Natural killer cell (primary cell): ENCODE data around the gene CTAG2. TPM values are rescaled to one million over a fixed set of nuclear protein-coding genes. Genes with fewer than 3 reads are reported as not detected.
A peak's percentile ranks its signal among the peaks of the same experiment; 100 is the strongest.
"Not testable (repeated sequence)": the region's sequence is repeated elsewhere in the genome, so short reads cannot be mapped to it uniquely, and the experiment has no call there.

Source experiments
- ATAC-seq, 3 donors: fragments of 150-1000 bp in 2 of 3; fragments of 200-7000 bp in 1 of 3; cut with Tn5 transposase; 1 replicate in 1 of 3; 2 replicates in 2 of 3; pipeline ENCODE4 v1.10.0; 2021; ENCODE audit warnings: mild to moderate bottlenecking in 2 of 3, moderate library complexity in 2 of 3
- DNase-seq, 2 donors: peaks; one replicate each; pipeline versions ENCODE4 v3.0.0 to v3.0.0-alpha.2; 2013 to 2021; ENCODE audit warnings: mixed read lengths in 1 of 2
- H3K27ac ChIP-seq: one replicate; pipeline ENCODE4 v1.5.1; 2013; ENCODE audit warnings: mild to moderate bottlenecking, low read length
- H3K27me3 ChIP-seq: one replicate; pipeline ENCODE4 v1.6.1; 2013; ENCODE audit warnings: low read length; ENCODE audit not compliant: control insufficient read depth, insufficient read depth
- H3K36me3 ChIP-seq: one replicate; pipeline ENCODE4 v1.6.1; 2013; ENCODE audit warnings: low read length; ENCODE audit not compliant: control insufficient read depth, insufficient read depth
- H3K4me1 ChIP-seq: one replicate; pipeline ENCODE4 v1.6.1; 2013; ENCODE audit warnings: low read length; ENCODE audit not compliant: control insufficient read depth, insufficient read depth
- H3K4me3 ChIP-seq: one replicate; pipeline ENCODE4 v1.5.1; 2013; ENCODE audit warnings: low read length
- H3K9me3 ChIP-seq: one replicate; pipeline ENCODE4 v1.6.1; 2013; ENCODE audit warnings: low read length; ENCODE audit not compliant: control insufficient read depth, insufficient read depth
- H3K27ac Mint-ChIP-seq, 2 donors: one replicate each; pipeline ENCODE4 v1.8.0; 2022; ENCODE audit warnings: mild to moderate bottlenecking in 2 of 2, mixed read lengths in 2 of 2, moderate library complexity in 1 of 2
- H3K27me3 Mint-ChIP-seq, 2 donors: one replicate each; pipeline ENCODE4 v1.8.0; 2022; ENCODE audit warnings: low read depth in 2 of 2, mixed read lengths in 2 of 2
- H3K36me3 Mint-ChIP-seq: one replicate; pipeline ENCODE4 v1.8.0; 2022; ENCODE audit warnings: mixed read lengths
- H3K4me1 Mint-ChIP-seq, 2 donors: one replicate each; pipeline ENCODE4 v1.8.0; 2022; ENCODE audit warnings: mixed read lengths in 2 of 2
- H3K4me3 Mint-ChIP-seq: one replicate; pipeline ENCODE4 v1.8.0; 2022; ENCODE audit warnings: mild to moderate bottlenecking, moderate library complexity, mixed read lengths
- H3K9me3 Mint-ChIP-seq, 2 donors: one replicate each; pipeline ENCODE4 v1.8.0; 2022; ENCODE audit warnings: mixed read lengths in 2 of 2
- CTCF ChIP-seq: fragments of 200-600 bp; IDR thresholded peaks from one replicate; pipeline ENCODE4 v1.8.0; 2022; ENCODE audit warnings: antibody characterized with exemption
- WGBS: methylation state at CpG from one replicate; pipeline ENCODE4 v1.1.7; 2013; ENCODE audit warnings: missing lambda C conversion rate; ENCODE audit not compliant: insufficient coverage; 5-methylcytosine and 5-hydroxymethylcytosine counted together
- intact Hi-C: fragments of 100-400 bp; cut with micrococcal nuclease; formaldehyde crosslinking; loops from one replicate; pipeline ENCODE4 v1.14.2; 2022
- total RNA-seq, 4 donors: library from RNA; stranded (reverse); fragments of 120-200 nt in 1 of 4; gene quantifications; one replicate each; pipeline versions ENCODE4 v1.2.3 to v1.2.4, GENCODE V29; 2013 to 2022

The CTAG2 gene
- total RNA-seq, 3 donors from 2014 or later (not counting 1 experiment from before 2014, with no cell fraction given): not detected

GRCh38 chrX:154693394-154693793 lies 40.0 kb upstream of the CTAG2 start:
- H3K9me3 ChIP-seq: no peaks in the 10 kb centered on the region
- no peaks in the 10 kb centered on the region for H3K27me3 ChIP-seq
- peaks cover 39% of the 10 kb centered on the region for H3K36me3 ChIP-seq
- no peak for TF ChIP-seq CTCF
- H3K4me3 Mint-ChIP-seq: no peak overlapping the region
- H3K9me3 Mint-ChIP-seq: no peaks in the 10 kb centered on the region
- ATAC-seq: no peak
- no peak overlapping the region for H3K27ac ChIP-seq
- no peak overlapping the region for H3K4me3 ChIP-seq
- peaks cover 12% of the 10 kb centered on the region for H3K36me3 Mint-ChIP-seq
- peak overlapping the region; percentile 51 to 64 for H3K27ac Mint-ChIP-seq
- intact Hi-C loops: no loop called here
- 88% methylated on average over 1 of the region's 3 CpGs for WGBS
- H3K4me1 Mint-ChIP-seq: peaks cover 5% of the 10 kb centered on the region in 2 donors
- DNase-seq: peak in 1 of 2 donors; percentile 58
- no peaks in the 10 kb centered on the region for H3K27me3 Mint-ChIP-seq
- H3K4me1 ChIP-seq: no peaks in the 10 kb centered on the region

GRCh38 chrX:154690438-154690837 lies 37.1 kb upstream of the CTAG2 start:
- H3K27me3 Mint-ChIP-seq, H3K4me3 ChIP-seq, H3K9me3 Mint-ChIP-seq, intact Hi-C loops, H3K9me3 ChIP-seq, H3K27ac ChIP-seq, H3K36me3 Mint-ChIP-seq, H3K27ac Mint-ChIP-seq, H3K4me1 ChIP-seq, H3K36me3 ChIP-seq, H3K27me3 ChIP-seq, DNase-seq, H3K4me3 Mint-ChIP-seq, ATAC-seq: not testable (repeated sequence)
- WGBS: 91% methylated on average over 1 of the region's 2 CpGs
- peaks cover 12% of the 10 kb centered on the region in 2 donors for H3K4me1 Mint-ChIP-seq

- H3K4me3 ChIP-seq, H3K27ac Mint-ChIP-seq, H3K9me3 ChIP-seq, ATAC-seq, H3K4me1 ChIP-seq, H3K4me3 Mint-ChIP-seq, H3K36me3 ChIP-seq, H3K27me3 ChIP-seq, H3K27me3 Mint-ChIP-seq, H3K4me1 Mint-ChIP-seq, H3K27ac ChIP-seq, intact Hi-C loops, H3K36me3 Mint-ChIP-seq, DNase-seq: not testable (repeated sequence)
- peaks cover 8 to 14% of the 10 kb centered on the region in 2 donors for H3K9me3 Mint-ChIP-seq
Measured at GRCh38 chrX:154672084-154672483, 18.7 kb upstream of the CTAG2 start.

GRCh38 chrX:154670848-154671247 lies 17.5 kb upstream of the CTAG2 start:
- H3K4me1 Mint-ChIP-seq, H3K36me3 Mint-ChIP-seq, H3K36me3 ChIP-seq, H3K27me3 Mint-ChIP-seq, intact Hi-C loops, H3K27ac Mint-ChIP-seq, ATAC-seq, H3K27me3 ChIP-seq, H3K4me1 ChIP-seq, H3K9me3 ChIP-seq, H3K27ac ChIP-seq, DNase-seq, H3K4me3 ChIP-seq, H3K4me3 Mint-ChIP-seq: not testable (repeated sequence)
- WGBS: 86% methylated on average over 8 of the region's 8 CpGs
- peaks cover 8 to 14% of the 10 kb centered on the region in 2 donors for H3K9me3 Mint-ChIP-seq

- Mint-ChIP-seq H3K36me3 (no peaks in the 10 kb centered on the region), H3K4me3 (no peak overlapping the region), H3K27ac (no peak overlapping the region), H3K4me1 (peaks cover 0 to 5% of the 10 kb centered on the region in 2 donors), H3K9me3 (no peaks in the 10 kb centered on the region), H3K27me3 (no peaks in the 10 kb centered on the region)
- no peaks in the 10 kb centered on the region for H3K4me1 ChIP-seq
- TF ChIP-seq CTCF: no peak
- H3K27me3 ChIP-seq: no peaks in the 10 kb centered on the region
- no peak overlapping the region for H3K27ac ChIP-seq
- H3K36me3 ChIP-seq: no peaks in the 10 kb centered on the region
- intact Hi-C loops: no loop called here
- WGBS: 76% methylated on average over 7 of the region's 7 CpGs
- ATAC-seq (no peak), DNase-seq (no peak)
- H3K9me3 ChIP-seq: no peaks in the 10 kb centered on the region
- no peak overlapping the region for H3K4me3 ChIP-seq
Measured at GRCh38 chrX:154661899-154662298, 8.5 kb upstream of the CTAG2 start.
